ENCODE measurements around the gene COBLL1. TPM values are rescaled to one million over a fixed set of nuclear protein-coding genes. Genes with fewer than 3 reads are reported as not detected.
"Not testable (repeated sequence)": the region's sequence is repeated elsewhere in the genome, so short reads cannot be mapped to it uniquely, and the experiment has no call there.

COBLL1 gene
- total and polyA plus RNA-seq, 2 experiments from 2014 or later = 19.6 to 33.5 TPM

DNA sequence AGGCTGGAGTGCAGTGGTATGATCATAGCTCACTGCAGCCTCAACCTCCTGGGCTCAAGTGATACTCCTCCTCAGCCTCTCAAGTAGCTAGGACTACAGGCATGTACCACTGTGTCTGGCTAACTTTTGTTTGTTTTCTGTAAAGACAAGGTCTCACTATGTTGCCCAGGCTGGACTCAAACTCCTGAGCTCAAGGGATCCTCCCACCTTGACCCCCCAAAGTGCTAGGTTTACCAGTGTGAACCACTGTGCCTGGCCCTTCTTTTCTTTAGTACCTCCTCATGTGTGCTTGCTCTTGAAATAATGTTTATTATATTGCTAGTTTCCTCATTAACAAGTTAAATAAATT is 19.0 kb upstream of the COBLL1 start:
- Histone ChIP-seq H3K36me3 (no peaks in the 10 kb centered on the region), H3K27ac (no peak overlapping the region), H3K4me3 (no peak overlapping the region), H3K27me3 (no peaks in the 10 kb centered on the region), H3K4me1 (ENCODE audit: low read depth) (no peaks in the 10 kb centered on the region), H3K9me3 (ENCODE audit: low read depth) (no peaks in the 10 kb centered on the region)
- DNase-seq (ENCODE audit: low read depth in 1 of 2, low spot score in 1 of 2) = no peak
- TF ChIP-seq, protein P1, sequence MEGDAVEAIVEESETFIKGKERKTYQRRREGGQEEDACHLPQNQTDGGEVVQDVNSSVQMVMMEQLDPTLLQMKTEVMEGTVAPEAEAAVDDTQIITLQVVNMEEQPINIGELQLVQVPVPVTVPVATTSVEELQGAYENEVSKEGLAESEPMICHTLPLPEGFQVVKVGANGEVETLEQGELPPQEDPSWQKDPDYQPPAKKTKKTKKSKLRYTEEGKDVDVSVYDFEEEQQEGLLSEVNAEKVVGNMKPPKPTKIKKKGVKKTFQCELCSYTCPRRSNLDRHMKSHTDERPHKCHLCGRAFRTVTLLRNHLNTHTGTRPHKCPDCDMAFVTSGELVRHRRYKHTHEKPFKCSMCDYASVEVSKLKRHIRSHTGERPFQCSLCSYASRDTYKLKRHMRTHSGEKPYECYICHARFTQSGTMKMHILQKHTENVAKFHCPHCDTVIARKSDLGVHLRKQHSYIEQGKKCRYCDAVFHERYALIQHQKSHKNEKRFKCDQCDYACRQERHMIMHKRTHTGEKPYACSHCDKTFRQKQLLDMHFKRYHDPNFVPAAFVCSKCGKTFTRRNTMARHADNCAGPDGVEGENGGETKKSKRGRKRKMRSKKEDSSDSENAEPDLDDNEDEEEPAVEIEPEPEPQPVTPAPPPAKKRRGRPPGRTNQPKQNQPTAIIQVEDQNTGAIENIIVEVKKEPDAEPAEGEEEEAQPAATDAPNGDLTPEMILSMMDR (IDR thresholded peaks at IDR 0.05; ENCODE audit: low read depth, low read length) = no peak

DNA sequence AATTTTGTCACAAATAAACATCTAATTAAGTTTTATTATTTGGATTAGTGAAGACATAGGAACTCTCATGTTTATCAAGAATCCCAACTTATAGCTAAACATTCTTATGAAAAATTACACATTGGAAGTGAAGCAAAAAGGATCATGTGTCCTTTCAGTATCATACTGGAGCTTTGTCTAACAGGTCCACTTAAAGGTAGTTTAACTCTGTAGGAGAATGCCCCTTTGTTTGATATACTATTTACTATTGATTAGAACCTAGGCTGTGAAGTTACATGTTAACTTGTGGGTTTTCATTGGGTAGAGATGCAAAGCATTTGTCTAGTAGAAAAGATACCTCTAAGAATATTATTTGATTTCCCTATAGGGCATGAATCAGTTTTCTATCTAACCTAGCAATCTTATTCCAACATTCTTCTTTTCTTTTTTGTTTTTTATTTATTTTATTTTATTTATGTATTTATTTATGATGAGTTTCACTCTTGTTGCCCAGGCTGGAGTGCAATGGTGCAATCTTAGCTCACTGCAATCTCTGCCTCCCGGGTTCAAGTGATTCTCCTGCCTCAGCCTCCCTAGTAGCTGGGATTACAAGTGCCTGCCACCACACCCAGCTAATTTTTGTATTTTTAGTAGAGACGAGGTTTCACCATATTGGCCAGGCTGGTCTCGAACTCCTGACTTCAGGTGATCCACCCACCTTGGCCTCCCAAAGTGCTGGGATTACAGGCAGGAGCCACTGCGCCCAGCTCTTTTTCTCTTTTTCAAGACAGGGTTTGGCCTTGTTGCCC is 18.5 kb upstream of the COBLL1 start:
- H3K27ac ChIP-seq; H3K36me3 ChIP-seq; H3K9me3 ChIP-seq (ENCODE audit: low read depth); DNase-seq (ENCODE audit: low read depth in 1 of 2, low spot score in 1 of 2); H3K27me3 ChIP-seq; H3K4me1 ChIP-seq (ENCODE audit: low read depth); H3K4me3 ChIP-seq: not testable (repeated sequence)

GRCh38 chr2:164859251-164859818 is 17.7 kb upstream of the COBLL1 start:
- TF ChIP-seq, protein P1 (IDR thresholded peaks at IDR 0.05; ENCODE audit: low read depth, low read length) = no peak
- Histone ChIP-seq H3K27me3 (no peaks in the 10 kb centered on the region), H3K4me1 (ENCODE audit: low read depth) (no peaks in the 10 kb centered on the region), H3K9me3 (ENCODE audit: low read depth) (no peaks in the 10 kb centered on the region), H3K36me3 (no peaks in the 10 kb centered on the region), H3K27ac (no peak overlapping the region), H3K4me3 (no peak overlapping the region)
- DNase-seq (ENCODE audit: low read depth in 1 of 2, low spot score in 1 of 2) = no peak

DNA sequence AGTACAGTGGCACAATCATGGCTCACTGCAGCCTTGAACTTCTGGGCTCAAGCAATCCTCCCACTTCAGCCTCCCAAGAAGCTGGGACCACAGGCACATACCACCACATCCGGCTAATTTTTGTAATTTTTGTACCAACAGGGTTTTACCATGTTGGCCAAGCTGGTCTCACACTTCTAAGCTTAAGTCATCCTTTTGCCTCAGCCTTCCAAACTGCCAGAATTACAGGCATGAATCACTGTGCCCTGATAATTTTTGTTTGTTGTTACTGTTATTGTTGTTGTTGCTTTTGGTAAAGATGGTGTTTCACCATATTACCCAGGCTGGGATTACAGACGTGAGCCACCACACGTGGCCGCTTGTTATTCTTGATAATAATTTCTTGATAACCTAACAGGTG is 10.5 kb upstream of the COBLL1 start:
- no peak overlapping the region for H3K27ac ChIP-seq
- H3K9me3 ChIP-seq (ENCODE audit: low read depth) = no peaks in the 10 kb centered on the region

DNA sequence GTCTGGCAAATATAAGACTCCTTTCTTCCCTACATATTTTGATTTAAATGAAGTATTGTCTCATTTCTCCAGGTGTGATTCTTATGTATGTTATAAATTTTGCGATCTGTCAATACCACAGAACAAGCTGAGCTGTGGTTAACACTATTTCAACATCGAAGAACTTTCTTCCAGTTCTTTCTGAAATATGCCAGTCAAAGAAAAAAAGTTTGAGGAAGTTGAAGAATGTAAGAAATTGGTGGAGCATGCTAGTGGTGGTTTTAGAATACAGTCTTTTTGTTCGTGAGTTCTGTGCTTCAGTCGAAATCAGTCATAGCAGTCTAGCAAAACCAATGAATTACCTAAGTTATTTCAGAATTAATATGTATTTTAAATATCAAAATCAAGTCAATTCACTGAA is 8.6 kb upstream of the COBLL1 start:
- no peak overlapping the region for H3K4me3 ChIP-seq
- H3K36me3 ChIP-seq = no peaks in the 10 kb centered on the region
- no peaks in the 10 kb centered on the region for H3K9me3 ChIP-seq (ENCODE audit: low read depth)
- no peaks in the 10 kb centered on the region for H3K4me1 ChIP-seq (ENCODE audit: low read depth)
- H3K27me3 ChIP-seq = no peaks in the 10 kb centered on the region
- DNase-seq (ENCODE audit: low read depth in 1 of 2, low spot score in 1 of 2) = no peak
- no peak overlapping the region for H3K27ac ChIP-seq
- TF ChIP-seq, protein P1 (IDR thresholded peaks at IDR 0.05; ENCODE audit: low read depth, low read length) = no peak

More for the DNA sequence above, 10.5 kb upstream of the COBLL1 start:
- DNase-seq (ENCODE audit: low read depth in 1 of 2, low spot score in 1 of 2) = no peak
- Histone ChIP-seq H3K27me3 (no peaks in the 10 kb centered on the region), H3K36me3 (no peaks in the 10 kb centered on the region), H3K4me1 (ENCODE audit: low read depth) (no peaks in the 10 kb centered on the region), H3K4me3 (no peak overlapping the region)
- TF ChIP-seq, protein P1 (IDR thresholded peaks at IDR 0.05; ENCODE audit: low read depth, low read length) = no peak

- no peaks in the 10 kb centered on the region for H3K27me3 ChIP-seq
- H3K36me3 ChIP-seq = no peaks in the 10 kb centered on the region
- TF ChIP-seq, protein P1 (IDR thresholded peaks at IDR 0.05; ENCODE audit: low read depth, low read length) = no peak
- H3K27ac ChIP-seq = no peak overlapping the region
- no peak overlapping the region for H3K4me3 ChIP-seq
- no peaks in the 10 kb centered on the region for H3K9me3 ChIP-seq (ENCODE audit: low read depth)
- no peaks in the 10 kb centered on the region for H3K4me1 ChIP-seq (ENCODE audit: low read depth)
- no peak for DNase-seq (ENCODE audit: low read depth in 1 of 2, low spot score in 1 of 2)
Measured at GRCh38 chr2:164849506-164849905, 7.9 kb upstream of the COBLL1 start.
